Liver (tissue), 9 donors: Measurements from ENCODE around the gene TPRX1. TPM values are rescaled to one million over a fixed set of nuclear protein-coding genes. Genes with fewer than 3 reads are reported as not detected.
"Not testable (repeated sequence)": the region's sequence is repeated elsewhere in the genome, so short reads cannot be mapped to it uniquely, and the experiment has no call there.

Experiments
- DNase-seq: peaks from one replicate; pipeline ENCODE4 v3.0.0-alpha.2; 2017; ENCODE audit warnings: low spot score
- H3K27ac ChIP-seq, 2 donors: one replicate each; pipeline ENCODE4 v1.7.0; 2013; ENCODE audit warnings: inconsistent platforms in 2 of 2, low read length in 2 of 2, control low read depth in 1 of 2, low read depth in 1 of 2, mild to moderate bottlenecking in 1 of 2
- H3K27me3 ChIP-seq, 4 donors: one replicate each; pipeline versions ENCODE4 v1.6.1 to v1.7.0; 2013; ENCODE audit warnings: low read length in 3 of 4, inconsistent platforms in 1 of 4, mild to moderate bottlenecking in 1 of 4, moderate library complexity in 1 of 4; ENCODE audit not compliant: control insufficient read depth in 4 of 4, insufficient read depth in 4 of 4
- H3K36me3 ChIP-seq, 4 donors: one replicate each; pipeline versions ENCODE4 v1.6.1 to v1.7.0; 2013; ENCODE audit warnings: low read length in 3 of 4, mild to moderate bottlenecking in 3 of 4, low read depth in 1 of 4, moderate library complexity in 1 of 4; ENCODE audit not compliant: control insufficient read depth in 4 of 4, insufficient read depth in 3 of 4
- H3K4me1 ChIP-seq, 4 donors: one replicate each; pipeline versions ENCODE4 v1.6.1 to v1.7.0; 2013; ENCODE audit warnings: low read length in 3 of 4, mild to moderate bottlenecking in 3 of 4, moderate library complexity in 1 of 4; ENCODE audit not compliant: control insufficient read depth in 4 of 4, insufficient read depth in 4 of 4
- H3K4me3 ChIP-seq, 3 donors: one replicate each; pipeline versions ENCODE4 v1.6.1 to v1.7.0; 2013; ENCODE audit warnings: low read length in 3 of 3, control low read depth in 1 of 3, low read depth in 1 of 3, mild to moderate bottlenecking in 1 of 3
- H3K9ac ChIP-seq, 2 donors: one replicate each; pipeline ENCODE4 v1.7.0; 2013; ENCODE audit warnings: low read length in 2 of 2, mild to moderate bottlenecking in 2 of 2, moderate library complexity in 2 of 2, control low read depth in 1 of 2, low read depth in 1 of 2
- H3K9me3 ChIP-seq, 4 donors: one replicate each; pipeline versions ENCODE4 v1.6.1 to v1.7.0; 2013; ENCODE audit warnings: low read length in 3 of 4; ENCODE audit not compliant: control insufficient read depth in 4 of 4
- EGR1 ChIP-seq, 2 donors: IDR thresholded peaks; 2 replicates each; pipeline ENCODE4 v1.6.1; 2016 to 2018; ENCODE audit warnings: antibody characterized with exemption in 2 of 2, low read depth in 2 of 2
- FOXA1 ChIP-seq: IDR thresholded peaks from 2 replicates; pipeline ENCODE4 v1.6.1; 2016; ENCODE audit warnings: antibody characterized with exemption
- GABPA ChIP-seq, 2 donors: IDR thresholded peaks in 1 of 2; conservative IDR thresholded peaks in 1 of 2; 2 replicates each; pipeline ENCODE4 v1.6.1; 2016; ENCODE audit warnings: antibody characterized with exemption in 2 of 2, mild to moderate bottlenecking in 1 of 2, moderate library complexity in 1 of 2
- HNF4A ChIP-seq, 2 donors: conservative IDR thresholded peaks; 2 replicates each; pipeline ENCODE4 v1.6.1; 2016; ENCODE audit warnings: antibody characterized with exemption in 2 of 2, mild to moderate bottlenecking in 2 of 2
- HNF4G ChIP-seq: IDR thresholded peaks from 2 replicates; pipeline ENCODE4 v1.6.1; 2016; ENCODE audit warnings: antibody characterized with exemption
- JUND ChIP-seq, 2 donors: IDR thresholded peaks; 2 replicates each; pipeline ENCODE4 v1.6.1; 2016; ENCODE audit warnings: antibody characterized with exemption in 2 of 2
- NR2F2 ChIP-seq: IDR thresholded peaks from 2 replicates; pipeline ENCODE4 v1.6.1; 2016; ENCODE audit warnings: antibody characterized with exemption
- RAD21 ChIP-seq, 2 donors: IDR thresholded peaks; 2 replicates each; pipeline ENCODE4 v1.6.1; 2016; ENCODE audit warnings: antibody characterized with exemption in 2 of 2, mild to moderate bottlenecking in 2 of 2
- RXRA ChIP-seq, 2 donors: IDR thresholded peaks; 2 replicates each; pipeline ENCODE4 v1.6.1; 2017 to 2018; ENCODE audit warnings: antibody characterized with exemption in 2 of 2, mild to moderate bottlenecking in 1 of 2
- SP1 ChIP-seq: IDR thresholded peaks from 2 replicates; pipeline ENCODE4 v1.6.1; 2018; ENCODE audit warnings: antibody characterized with exemption, mild to moderate bottlenecking
- TAF1 ChIP-seq: conservative IDR thresholded peaks from 2 replicates; pipeline ENCODE4 v1.6.1; 2016; ENCODE audit warnings: antibody characterized with exemption, mild to moderate bottlenecking
- WGBS: extraction: QIAGEN DNeasy Blood & Tissue Kit; methylation state at CpG from one replicate; pipeline ENCODE4 v1.1.7; 2013; 5-methylcytosine and 5-hydroxymethylcytosine counted together
- polyA plus RNA-seq, 2 donors: library from polyadenylated mRNA; stranded (reverse) in 1 of 2; unstranded in 1 of 2; fragments of 200-250 nt in 1 of 2; fragments of >200 nt in 1 of 2; fragmentation: Nextera tagmentation in 1 of 2; extraction: Ambion mirVana in 1 of 2; gene quantifications; one replicate each; pipeline versions ENCODE4 v1.2.1 to v1.2.3, GENCODE V29; 2013 to 2015
- total RNA-seq, 2 donors: library from RNA; depleted of rRNA; stranded (reverse); fragments of >200 nt; gene quantifications; one replicate each; pipeline ENCODE4 v1.2.3, GENCODE V29; 2014
- TF ChIP-seq, protein P1 (sequence below): IDR thresholded peaks from 2 replicates; pipeline ENCODE4 v1.6.1; 2016; ENCODE audit warnings: antibody characterized with exemption
- TF ChIP-seq, protein P2 (sequence below): IDR thresholded peaks from 2 replicates; pipeline ENCODE4 v1.6.1; 2016; ENCODE audit warnings: antibody characterized with exemption
- TF ChIP-seq, protein P3 (sequence below): IDR thresholded peaks from 2 replicates; pipeline ENCODE4 v1.6.1; 2016; ENCODE audit warnings: antibody characterized with exemption
- TF ChIP-seq, protein P4 (sequence below): IDR thresholded peaks from 2 replicates; pipeline ENCODE4 v1.6.1; 2016; ENCODE audit warnings: antibody characterized with exemption, mild to moderate bottlenecking
- TF ChIP-seq, protein P5 (sequence below): fragments of 150-350 bp; IDR thresholded peaks from 2 replicates; pipeline ENCODE4 v1.5.1; 2017; ENCODE audit warnings: improper control_type of control experiment, low read depth, low read length; ENCODE audit not compliant: missing input control
- donor health status: healthy.
- donor health status: healthy.
- donor health status: healthy.
- donor health status: healthy.
- donor health status: healthy.

TPRX1 gene, protein sequence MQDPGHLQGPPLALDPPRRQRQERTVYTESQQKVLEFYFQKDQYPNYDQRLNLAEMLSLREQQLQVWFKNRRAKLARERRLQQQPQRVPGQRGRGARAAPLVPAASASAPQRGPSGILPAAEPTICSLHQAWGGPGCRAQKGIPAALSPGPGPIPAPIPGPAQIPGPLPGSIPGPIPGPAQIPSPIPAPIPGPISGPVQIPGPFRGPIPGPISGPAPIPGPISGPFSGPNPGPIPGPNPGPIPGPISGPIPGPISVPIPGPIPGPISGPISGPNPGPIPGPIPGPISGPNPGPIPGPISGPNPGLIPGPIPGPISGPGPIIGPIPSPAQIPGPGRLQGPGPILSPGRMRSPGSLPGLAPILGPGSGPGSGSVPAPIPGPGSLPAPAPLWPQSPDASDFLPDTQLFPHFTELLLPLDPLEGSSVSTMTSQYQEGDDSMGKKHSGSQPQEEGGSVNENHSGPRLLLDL
- total RNA-seq (not detected), polyA plus RNA-seq (not detected)

DNA sequence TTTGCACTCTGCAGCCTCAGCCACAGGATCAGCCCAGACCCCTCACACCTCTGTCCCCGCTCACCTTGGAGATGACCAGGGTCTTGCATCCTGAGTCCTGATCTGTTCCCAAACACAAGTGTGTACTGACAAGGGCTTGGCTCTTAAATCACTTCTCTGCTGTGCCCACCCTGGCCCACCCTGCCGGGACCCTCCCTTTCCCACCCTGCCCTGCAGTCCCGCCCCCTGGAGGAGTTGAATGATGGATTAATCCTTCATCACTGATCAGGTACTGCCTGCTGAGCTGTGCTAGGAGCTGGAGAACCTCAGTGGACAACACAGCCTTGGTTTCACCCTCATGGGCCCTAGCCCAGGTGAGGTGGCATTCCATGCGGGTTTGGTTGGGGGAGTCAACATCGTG is at the start of gene TPRX1:
TPRX1 (minus strand) TSS at position 101 of the 400 bp plus-strand sequence; CDS start at position 89, 12 bp downstream.
- not testable (repeated sequence) for H3K36me3 ChIP-seq
- WGBS = 66% methylated on average over 5 of the region's 5 CpGs

DNA sequence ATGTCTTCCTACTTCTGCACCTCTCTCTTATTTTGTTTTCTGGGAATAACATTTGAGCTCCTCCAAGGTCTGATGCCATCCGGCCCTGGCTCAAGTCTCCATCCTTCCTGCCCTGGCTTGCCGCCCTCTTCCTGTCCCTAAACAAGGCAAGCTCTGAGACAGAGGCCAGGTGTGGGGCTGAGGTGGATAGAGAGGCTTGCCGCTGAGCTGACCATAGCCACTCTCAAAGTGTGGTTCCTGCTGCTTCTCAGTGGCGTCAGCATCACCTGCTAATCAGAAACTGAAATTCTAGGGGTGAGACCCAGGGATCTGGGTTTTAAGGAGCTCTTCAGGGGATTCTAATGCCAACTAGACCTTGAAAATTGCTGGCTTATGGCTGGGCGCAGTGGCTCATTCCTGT is 48.7 kb upstream of the TPRX1 start:
- TF ChIP-seq, protein P1, sequence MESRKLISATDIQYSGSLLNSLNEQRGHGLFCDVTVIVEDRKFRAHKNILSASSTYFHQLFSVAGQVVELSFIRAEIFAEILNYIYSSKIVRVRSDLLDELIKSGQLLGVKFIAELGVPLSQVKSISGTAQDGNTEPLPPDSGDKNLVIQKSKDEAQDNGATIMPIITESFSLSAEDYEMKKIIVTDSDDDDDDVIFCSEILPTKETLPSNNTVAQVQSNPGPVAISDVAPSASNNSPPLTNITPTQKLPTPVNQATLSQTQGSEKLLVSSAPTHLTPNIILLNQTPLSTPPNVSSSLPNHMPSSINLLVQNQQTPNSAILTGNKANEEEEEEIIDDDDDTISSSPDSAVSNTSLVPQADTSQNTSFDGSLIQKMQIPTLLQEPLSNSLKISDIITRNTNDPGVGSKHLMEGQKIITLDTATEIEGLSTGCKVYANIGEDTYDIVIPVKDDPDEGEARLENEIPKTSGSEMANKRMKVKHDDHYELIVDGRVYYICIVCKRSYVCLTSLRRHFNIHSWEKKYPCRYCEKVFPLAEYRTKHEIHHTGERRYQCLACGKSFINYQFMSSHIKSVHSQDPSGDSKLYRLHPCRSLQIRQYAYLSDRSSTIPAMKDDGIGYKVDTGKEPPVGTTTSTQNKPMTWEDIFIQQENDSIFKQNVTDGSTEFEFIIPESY = no peak
- TF ChIP-seq, protein P2, sequence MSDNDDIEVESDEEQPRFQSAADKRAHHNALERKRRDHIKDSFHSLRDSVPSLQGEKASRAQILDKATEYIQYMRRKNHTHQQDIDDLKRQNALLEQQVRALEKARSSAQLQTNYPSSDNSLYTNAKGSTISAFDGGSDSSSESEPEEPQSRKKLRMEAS = no peak
- no peak for TF ChIP-seq NR2F2
- no peak for TF ChIP-seq FOXA1
- TF ChIP-seq, protein P3, sequence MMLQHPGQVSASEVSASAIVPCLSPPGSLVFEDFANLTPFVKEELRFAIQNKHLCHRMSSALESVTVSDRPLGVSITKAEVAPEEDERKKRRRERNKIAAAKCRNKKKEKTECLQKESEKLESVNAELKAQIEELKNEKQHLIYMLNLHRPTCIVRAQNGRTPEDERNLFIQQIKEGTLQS = no peak
- no peak for TF ChIP-seq JUND (IDR thresholded peaks at IDR 0.05)
- TF ChIP-seq EGR1 (IDR thresholded peaks at IDR 0.05; ENCODE audit: low read depth in 2 of 2) = no peak
- no peak for TF ChIP-seq RAD21 (IDR thresholded peaks at IDR 0.05)
- no peak for TF ChIP-seq HNF4A (conservative IDR thresholded peaks at IDR 0.05)
- TF ChIP-seq SP1 = no peak
- TF ChIP-seq GABPA (IDR thresholded peaks at IDR 0.05 in 1 of 2, conservative IDR thresholded peaks at IDR 0.05 in 1 of 2) = no peak
- TF ChIP-seq RXRA (IDR thresholded peaks at IDR 0.05) = no peak
- TF ChIP-seq, protein P4, sequence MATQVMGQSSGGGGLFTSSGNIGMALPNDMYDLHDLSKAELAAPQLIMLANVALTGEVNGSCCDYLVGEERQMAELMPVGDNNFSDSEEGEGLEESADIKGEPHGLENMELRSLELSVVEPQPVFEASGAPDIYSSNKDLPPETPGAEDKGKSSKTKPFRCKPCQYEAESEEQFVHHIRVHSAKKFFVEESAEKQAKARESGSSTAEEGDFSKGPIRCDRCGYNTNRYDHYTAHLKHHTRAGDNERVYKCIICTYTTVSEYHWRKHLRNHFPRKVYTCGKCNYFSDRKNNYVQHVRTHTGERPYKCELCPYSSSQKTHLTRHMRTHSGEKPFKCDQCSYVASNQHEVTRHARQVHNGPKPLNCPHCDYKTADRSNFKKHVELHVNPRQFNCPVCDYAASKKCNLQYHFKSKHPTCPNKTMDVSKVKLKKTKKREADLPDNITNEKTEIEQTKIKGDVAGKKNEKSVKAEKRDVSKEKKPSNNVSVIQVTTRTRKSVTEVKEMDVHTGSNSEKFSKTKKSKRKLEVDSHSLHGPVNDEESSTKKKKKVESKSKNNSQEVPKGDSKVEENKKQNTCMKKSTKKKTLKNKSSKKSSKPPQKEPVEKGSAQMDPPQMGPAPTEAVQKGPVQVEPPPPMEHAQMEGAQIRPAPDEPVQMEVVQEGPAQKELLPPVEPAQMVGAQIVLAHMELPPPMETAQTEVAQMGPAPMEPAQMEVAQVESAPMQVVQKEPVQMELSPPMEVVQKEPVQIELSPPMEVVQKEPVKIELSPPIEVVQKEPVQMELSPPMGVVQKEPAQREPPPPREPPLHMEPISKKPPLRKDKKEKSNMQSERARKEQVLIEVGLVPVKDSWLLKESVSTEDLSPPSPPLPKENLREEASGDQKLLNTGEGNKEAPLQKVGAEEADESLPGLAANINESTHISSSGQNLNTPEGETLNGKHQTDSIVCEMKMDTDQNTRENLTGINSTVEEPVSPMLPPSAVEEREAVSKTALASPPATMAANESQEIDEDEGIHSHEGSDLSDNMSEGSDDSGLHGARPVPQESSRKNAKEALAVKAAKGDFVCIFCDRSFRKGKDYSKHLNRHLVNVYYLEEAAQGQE = no peak
- TF ChIP-seq, protein P5, sequence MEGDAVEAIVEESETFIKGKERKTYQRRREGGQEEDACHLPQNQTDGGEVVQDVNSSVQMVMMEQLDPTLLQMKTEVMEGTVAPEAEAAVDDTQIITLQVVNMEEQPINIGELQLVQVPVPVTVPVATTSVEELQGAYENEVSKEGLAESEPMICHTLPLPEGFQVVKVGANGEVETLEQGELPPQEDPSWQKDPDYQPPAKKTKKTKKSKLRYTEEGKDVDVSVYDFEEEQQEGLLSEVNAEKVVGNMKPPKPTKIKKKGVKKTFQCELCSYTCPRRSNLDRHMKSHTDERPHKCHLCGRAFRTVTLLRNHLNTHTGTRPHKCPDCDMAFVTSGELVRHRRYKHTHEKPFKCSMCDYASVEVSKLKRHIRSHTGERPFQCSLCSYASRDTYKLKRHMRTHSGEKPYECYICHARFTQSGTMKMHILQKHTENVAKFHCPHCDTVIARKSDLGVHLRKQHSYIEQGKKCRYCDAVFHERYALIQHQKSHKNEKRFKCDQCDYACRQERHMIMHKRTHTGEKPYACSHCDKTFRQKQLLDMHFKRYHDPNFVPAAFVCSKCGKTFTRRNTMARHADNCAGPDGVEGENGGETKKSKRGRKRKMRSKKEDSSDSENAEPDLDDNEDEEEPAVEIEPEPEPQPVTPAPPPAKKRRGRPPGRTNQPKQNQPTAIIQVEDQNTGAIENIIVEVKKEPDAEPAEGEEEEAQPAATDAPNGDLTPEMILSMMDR = no peak
- no peak for TF ChIP-seq TAF1
- TF ChIP-seq HNF4G = no peak
- Histone ChIP-seq H3K27ac (no peak overlapping the region), H3K4me3 (no peak overlapping the region), H3K4me1 (no peaks in the 10 kb centered on the region), H3K27me3 (peaks cover 0 to 2% (median 0%) of the 10 kb centered on the region in 4 donors), H3K36me3 (no peaks in the 10 kb centered on the region), H3K9me3 (no peaks in the 10 kb centered on the region), H3K9ac (no peak overlapping the region)
- WGBS = 88% methylated on average over 5 of the region's 5 CpGs
- DNase-seq = no peak

More for the DNA sequence above, at the start of gene TPRX1:
- H3K27ac ChIP-seq, H3K4me3 ChIP-seq, H3K9me3 ChIP-seq, H3K9ac ChIP-seq, H3K27me3 ChIP-seq, H3K4me1 ChIP-seq, DNase-seq: not testable (repeated sequence)
